Stimulated activated CD8-positive, alpha-beta memory T cell treated with anti-CD3 and anti-CD28 coated beads, Interleukin-4, amount 100 ng/mL, for 24 hours (primary cell): ENCODE data around the gene MMP25.
"Not testable (repeated sequence)": the region's sequence is repeated elsewhere in the genome, so short reads cannot be mapped to it uniquely, and the experiment has no call there.

Source experiments
- DNase-seq: peaks from one replicate; pipeline ENCODE4 v3.0.0-alpha.2; 2020; ENCODE audit warnings: low read depth

MMP25 gene

DNA sequence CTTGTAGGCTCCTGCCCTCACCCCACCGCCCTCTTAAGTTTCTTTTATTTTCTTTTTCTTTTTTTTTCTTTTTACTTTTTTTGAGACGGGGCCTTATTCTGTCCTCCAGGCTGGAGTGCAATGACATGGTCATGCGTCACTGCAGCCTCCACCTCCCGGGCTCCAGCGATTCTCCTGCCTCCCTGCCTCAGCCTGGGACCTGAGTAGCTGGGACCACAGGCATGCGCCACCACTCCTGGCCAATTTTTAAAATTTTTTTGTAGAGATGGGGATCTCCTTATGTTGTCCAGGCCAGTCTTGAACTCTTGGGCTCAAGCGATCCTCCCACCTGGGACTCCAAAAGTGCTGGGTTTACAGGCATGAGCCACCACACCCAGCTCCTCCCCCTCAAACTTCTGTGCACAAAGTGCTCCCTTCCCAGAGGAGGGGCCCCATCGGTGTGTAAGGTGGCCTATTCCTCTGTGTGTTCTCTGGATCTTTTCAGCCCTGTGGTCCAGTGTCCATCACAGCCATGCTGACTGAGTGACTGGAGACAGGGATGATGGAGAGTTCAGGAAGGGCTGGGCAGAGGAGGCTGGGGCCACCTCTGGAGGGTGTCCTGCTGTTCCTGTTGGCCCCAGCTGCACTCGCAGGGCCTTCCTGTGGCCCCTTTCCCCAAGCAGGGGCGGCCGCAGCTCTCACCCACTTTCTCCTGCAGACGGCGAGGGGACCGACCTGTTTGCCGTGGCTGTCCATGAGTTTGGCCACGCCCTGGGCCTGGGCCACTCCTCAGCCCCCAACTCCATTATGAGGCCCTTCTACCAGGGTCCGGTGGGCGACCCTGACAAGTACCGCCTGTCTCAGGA lies 10.2 kb downstream of the MMP25 start:
- no peak for DNase-seq

DNA sequence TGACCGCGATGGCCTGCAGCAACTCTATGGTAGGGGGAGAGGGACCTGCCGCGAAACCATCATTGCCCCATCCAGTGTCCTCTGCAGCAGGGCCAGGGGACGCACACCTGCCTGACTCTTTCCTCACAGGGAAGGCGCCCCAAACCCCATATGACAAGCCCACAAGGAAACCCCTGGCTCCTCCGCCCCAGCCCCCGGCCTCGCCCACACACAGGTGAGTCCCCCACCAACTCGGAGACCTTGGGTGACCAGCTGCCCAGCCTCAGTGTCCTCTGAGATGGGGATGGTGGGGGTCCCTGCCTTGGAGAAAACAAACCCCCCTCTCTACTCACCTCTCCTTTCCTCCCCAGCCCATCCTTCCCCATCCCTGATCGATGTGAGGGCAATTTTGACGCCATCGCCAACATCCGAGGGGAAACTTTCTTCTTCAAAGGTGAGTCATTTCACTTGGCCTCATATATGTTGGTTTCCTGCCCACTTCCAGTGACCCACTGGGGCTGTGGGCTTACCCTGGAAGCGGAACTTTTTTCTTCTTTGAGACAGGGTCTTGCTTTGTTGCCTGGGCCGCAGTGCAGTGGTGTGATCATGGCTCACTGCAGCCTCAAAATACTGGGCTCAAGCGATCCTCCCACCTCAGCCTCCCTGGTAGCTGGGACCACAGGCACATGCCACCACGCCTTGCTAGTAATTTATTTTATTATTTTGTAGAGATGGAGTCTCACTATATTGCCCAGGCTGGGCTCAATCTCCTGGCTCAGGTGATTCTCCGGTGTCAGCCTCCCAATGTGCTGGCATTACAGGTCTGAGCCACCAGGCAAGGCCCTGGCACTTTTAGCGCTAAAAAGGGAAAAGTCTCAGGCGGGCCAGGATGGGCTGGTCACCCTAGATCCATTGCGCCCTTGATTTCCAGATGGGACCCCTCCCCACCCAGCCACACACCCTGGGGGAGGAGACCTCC lies 11.1 kb downstream of the MMP25 start:
- no peak for DNase-seq

DNA sequence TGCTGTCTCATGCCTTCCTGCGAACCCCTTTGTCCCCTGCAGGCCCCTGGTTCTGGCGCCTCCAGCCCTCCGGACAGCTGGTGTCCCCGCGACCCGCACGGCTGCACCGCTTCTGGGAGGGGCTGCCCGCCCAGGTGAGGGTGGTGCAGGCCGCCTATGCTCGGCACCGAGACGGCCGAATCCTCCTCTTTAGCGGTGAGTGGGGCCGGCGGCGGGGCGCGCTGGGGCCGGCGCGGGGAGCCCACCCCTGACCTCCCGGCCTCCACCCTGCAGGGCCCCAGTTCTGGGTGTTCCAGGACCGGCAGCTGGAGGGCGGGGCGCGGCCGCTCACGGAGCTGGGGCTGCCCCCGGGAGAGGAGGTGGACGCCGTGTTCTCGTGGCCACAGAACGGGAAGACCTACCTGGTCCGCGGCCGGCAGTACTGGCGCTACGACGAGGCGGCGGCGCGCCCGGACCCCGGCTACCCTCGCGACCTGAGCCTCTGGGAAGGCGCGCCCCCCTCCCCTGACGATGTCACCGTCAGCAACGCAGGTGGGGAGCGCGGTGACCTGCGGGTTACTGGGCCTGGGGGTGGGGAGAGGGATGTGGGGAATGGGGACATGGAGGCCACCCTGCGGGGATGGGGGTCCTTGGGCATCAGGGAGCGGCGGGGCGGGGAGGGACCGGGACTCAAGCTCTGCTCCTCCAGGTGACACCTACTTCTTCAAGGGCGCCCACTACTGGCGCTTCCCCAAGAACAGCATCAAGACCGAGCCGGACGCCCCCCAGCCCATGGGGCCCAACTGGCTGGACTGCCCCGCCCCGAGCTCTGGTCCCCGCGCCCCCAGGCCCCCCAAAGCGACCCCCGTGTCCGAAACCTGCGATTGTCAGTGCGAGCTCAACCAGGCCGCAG lies 12.0 kb downstream of the MMP25 start:
- no peak for DNase-seq

DNA sequence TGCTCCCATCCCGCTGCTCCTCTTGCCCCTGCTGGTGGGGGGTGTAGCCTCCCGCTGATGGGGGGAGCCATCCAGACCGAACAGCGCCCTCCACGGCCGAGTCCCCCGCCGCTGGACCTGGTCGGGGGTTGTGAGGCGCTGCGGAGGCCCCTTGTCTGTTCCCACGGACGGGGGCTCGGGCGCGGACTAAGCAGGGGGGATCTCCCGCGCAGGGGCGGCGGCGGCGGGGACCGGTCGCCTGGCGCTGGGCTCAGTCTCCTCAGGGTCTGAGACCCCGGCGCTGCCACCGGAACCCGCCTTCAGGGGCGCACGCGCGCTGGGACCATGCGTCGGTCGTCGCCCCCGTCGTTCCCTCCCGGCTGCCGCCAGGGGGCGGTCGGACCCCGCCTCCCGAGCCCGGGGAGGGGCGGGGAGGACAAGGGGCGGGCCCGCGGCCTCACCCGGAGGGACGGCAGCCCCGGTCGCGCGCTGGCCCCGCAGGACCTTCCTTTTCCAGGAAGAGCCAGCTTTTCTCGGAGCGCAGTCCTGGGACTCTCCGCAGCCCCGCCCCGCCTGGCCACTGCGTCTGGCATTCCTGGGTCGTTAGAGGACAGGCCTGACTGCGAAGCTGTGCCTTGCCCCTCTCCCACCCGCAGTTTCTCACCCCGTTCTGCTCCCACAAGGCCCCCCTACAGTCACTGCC lies 12.8 kb downstream of the MMP25 start:
- DNase-seq = peak; percentile 81

DNA sequence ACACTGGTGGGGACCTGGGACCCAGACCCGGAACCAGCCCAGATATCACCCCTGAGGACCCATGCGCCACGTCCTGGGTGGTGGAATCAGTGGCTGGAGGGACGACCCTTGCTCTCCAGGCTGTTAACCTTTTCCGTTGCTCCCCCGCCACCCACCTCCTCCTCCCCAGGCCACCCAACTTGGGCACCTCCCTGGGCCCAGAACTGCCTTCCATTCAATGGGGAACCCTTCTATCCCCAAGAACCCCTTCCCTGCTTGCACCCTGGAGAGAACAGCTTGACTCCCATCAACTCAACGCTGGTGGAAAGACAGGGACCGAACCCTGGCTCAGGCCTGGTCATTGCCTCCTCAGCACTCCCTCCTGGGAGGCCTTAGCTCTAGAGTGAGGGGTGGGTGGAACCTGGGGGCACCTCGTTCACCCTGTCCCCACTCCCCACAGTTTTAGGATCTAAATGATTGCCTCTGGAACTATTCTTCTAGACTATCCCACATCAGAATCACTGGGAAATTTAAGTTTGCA lies 13.4 kb downstream of the MMP25 start:
- DNase-seq = no peak

DNA sequence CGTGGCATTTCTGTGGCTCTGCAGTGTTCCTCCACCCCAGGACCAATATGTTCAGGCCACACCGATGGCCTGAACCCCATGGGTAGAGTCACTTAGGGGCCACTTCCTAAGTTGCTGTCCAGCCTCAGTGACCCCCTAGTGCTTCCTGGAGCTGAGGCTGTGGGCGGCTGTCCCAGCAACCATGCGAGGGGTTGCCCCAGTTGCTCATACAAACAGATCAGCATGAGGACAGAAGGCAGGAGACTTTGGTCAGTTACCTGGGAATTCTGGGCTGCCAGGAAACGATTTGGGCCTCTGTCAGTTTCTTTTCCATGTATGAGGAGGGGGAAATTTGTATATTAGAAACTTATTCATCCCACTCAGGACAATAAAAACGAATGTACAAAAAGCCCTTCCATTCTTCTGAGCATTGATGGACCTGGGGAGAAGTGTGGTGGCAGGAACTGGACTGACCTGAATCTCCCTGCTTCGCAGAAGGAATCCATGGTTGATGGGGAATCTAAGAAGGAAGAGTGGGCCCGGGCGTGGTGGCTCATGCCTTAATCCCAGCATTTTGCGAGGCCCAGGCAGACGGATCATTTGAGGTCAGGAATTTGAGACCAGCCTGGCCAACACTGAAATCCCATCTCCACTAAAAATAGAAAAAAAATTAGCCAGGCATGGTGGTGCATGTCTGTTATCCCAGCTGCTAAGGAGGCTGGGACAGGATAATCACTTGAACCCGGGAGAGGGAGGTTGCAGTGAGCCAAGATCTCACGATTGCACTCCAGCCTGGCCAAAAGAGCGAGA lies 14.2 kb downstream of the MMP25 start:
- no peak for DNase-seq

GRCh38 chr16:3062553-3062952 lies 16.2 kb downstream of the MMP25 start:
- DNase-seq = no peak

- DNase-seq = no peak
Observed at GRCh38 chr16:3063625-3064386, 17.4 kb downstream of the MMP25 start.

GRCh38 chr16:3065069-3065741 lies 18.8 kb downstream of the MMP25 start, which contains the start of gene IL32:
TSS of gene IL32 (plus strand) at chr16:3065640. CDS start at chr16:3065812, 172 bp downstream.
- DNase-seq = peak; percentile 60

DNA sequence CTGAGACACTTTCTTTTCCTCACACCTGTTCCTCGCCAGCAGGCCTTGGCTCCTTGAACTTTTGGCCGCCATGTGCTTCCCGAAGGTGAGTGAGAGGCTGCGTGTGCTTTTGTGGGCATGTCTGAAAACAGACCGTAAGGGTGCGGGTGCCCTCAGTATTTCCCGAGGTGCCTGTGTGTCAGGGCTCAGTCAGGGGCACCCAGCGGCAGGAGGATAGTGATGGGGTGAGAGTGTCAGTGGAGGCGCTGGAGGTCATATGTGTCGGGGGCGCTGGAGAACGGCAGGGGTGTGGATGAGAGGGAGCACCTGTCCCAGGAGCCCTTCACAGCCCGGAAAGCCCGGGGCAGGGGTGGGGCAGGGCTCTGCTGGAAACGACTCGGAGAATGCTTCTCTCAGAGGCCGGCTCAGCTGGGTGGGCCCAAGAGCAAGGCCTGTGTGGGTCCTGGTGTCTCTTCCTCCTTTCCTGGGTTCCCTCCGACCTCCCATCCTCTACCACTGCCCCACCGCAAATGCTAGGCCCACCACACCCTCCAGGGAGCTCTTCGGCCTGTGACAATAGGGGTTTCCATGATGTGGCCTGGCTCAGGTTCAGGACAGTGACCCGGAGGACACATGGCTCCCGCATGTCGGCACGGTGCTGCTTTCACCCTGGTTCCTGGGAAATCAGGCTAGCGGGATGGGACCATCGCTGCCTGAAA lies 19.5 kb downstream of the MMP25 start:
- DNase-seq = no peak

- no peak for DNase-seq
Observed at GRCh38 chr16:3066440-3066748, 20.0 kb downstream of the MMP25 start.

DNA sequence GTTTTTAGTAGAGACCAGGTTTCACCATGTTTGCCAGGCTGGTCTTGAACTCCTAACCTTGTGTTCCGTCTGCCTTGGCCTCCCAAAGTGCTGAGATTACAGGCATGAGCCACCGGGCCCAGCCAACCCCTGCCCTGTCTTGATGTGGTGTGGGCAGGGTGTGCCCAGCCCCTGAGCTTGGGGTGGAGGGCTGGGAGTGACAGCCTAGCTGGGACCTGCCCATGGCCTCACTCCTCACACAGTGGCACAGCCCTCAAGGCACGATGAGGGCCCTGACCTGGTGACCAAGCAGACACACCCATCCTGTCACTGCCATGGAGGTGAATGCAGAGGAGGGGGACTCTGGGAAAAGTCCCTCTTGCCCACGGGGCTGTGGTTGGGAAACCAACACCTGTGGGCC lies 22.1 kb downstream of the MMP25 start:
- DNase-seq = no peak

GRCh38 chr16:3069146-3069545 lies 22.8 kb downstream of the MMP25 start:
- not testable (repeated sequence) for DNase-seq

DNA sequence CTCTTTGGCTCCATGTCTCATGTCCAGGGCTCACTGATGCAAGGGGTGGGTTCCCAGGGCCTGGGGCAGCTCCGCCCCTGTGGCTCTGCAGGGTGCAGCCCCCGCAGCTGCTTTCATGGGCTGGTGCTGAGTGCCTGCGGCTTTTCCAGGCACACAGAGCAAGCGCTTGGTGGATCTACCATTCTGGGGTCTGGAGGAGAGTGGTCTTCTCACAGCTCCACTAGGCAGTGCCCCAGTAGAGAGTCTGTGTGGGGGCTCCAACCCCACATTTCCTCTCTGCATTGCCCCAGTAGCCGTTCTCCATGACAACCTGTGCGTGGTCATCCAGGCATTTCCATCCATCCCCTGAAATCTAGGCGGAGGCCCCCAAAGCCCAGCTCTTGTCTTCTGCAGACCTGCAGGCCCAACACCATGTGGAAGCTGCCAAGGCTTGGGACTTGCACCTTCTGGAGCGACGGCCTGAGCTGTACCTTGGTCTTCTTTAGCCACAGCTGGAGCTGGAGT lies 24.3 kb downstream of the MMP25 start:
- DNase-seq = no peak

GRCh38 chr16:3071655-3072054 lies 25.3 kb downstream of the MMP25 start:
- DNase-seq = no peak

- not testable (repeated sequence) for DNase-seq
Observed at GRCh38 chr16:3072148-3072547, 25.8 kb downstream of the MMP25 start.

DNA sequence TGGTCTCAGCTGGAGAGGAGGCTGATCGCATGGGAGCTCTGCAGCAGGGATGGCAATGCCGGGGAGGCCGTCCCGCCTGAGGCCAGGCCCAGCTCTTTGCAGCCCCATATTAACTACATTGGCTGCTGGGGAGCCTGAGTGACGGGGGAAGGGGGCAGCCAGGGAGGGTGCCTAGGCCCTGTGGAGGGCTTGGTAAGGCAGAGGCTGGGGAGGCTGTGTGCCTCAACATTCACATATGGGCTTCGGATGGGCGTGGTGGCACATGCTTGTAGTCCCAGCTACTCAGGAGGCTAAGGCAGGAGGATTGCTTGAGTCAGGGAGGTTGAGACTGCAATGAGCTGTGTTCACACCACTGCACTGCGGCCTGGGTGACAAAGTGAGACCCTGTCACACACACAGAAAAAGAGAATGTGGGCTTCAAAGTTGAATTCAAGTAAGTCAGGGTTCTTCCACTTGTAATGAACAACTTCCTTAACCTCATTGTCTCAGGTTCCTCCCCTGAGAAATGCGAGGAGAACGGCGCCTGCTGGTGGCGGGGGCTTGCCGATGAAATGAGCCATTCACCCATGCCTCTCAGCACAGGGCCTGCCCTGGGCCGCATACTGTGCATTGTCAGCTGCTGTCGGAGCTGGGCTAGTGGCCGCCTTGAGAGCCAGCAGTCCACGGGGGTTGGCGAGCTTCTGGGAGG lies 26.4 kb downstream of the MMP25 start:
- DNase-seq = not testable (repeated sequence)

- DNase-seq = no peak
Observed at GRCh38 chr16:3073448-3073847, 27.1 kb downstream of the MMP25 start.
